Measurements from ENCODE around the gene TGM1. TPM values are rescaled to one million over a fixed set of nuclear protein-coding genes. Genes with fewer than 3 reads are reported as not detected.

TGM1 gene
- polyA plus RNA-seq, 2 of the 4 experiments (the other 2 are of a cell fraction), result 0.61 to 1.3 TPM

DNA sequence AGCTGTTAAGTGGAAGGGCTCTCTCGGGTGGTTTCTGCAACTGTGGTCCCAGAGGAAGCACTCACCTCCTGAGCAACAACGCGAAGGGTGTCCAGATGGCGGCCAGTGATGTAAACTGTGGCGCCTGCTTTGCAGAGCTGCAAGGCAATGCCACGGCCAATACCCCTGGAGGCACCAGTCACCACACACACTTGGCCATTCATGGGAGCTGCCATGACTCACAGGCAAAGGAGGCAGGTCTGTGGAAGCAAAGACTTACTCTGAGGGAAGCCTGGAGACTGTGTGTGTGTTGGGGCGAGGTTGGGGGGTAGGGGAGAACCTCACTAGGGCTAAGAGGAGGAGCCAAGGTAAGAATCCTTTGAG lies 35.9 kb upstream of the TGM1 start:
- ATAC-seq (peak; percentile 60 to 69), FAIRE-seq (no peak), DNase-seq (ENCODE audit: low read depth in 1 of 2, low spot score in 1 of 2) (peak; percentile 42 to 60)
- H3K9me3 ChIP-seq, result no peaks in the 10 kb centered on the region
- TF ChIP-seq, protein P1, sequence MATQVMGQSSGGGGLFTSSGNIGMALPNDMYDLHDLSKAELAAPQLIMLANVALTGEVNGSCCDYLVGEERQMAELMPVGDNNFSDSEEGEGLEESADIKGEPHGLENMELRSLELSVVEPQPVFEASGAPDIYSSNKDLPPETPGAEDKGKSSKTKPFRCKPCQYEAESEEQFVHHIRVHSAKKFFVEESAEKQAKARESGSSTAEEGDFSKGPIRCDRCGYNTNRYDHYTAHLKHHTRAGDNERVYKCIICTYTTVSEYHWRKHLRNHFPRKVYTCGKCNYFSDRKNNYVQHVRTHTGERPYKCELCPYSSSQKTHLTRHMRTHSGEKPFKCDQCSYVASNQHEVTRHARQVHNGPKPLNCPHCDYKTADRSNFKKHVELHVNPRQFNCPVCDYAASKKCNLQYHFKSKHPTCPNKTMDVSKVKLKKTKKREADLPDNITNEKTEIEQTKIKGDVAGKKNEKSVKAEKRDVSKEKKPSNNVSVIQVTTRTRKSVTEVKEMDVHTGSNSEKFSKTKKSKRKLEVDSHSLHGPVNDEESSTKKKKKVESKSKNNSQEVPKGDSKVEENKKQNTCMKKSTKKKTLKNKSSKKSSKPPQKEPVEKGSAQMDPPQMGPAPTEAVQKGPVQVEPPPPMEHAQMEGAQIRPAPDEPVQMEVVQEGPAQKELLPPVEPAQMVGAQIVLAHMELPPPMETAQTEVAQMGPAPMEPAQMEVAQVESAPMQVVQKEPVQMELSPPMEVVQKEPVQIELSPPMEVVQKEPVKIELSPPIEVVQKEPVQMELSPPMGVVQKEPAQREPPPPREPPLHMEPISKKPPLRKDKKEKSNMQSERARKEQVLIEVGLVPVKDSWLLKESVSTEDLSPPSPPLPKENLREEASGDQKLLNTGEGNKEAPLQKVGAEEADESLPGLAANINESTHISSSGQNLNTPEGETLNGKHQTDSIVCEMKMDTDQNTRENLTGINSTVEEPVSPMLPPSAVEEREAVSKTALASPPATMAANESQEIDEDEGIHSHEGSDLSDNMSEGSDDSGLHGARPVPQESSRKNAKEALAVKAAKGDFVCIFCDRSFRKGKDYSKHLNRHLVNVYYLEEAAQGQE (IDR thresholded peaks at IDR 0.05), result no peak
- TF ChIP-seq FOXS1 (CRISPR knock-in tag; IDR thresholded peaks at IDR 0.05) (no peak), E2F6 (IDR thresholded peaks at IDR 0.05; ENCODE audit: borderline replicate concordance, low read depth) (0 out of 2 replicates have a peak, but pooled peaks have one; percentile 51), NR3C1 (IDR thresholded peaks at IDR 0.05) (no peak), KDM1A (IDR thresholded peaks at IDR 0.05; ENCODE audit: low read depth) (no peak), TFCP2L1 (CRISPR knock-in tag; IDR thresholded peaks at IDR 0.05) (no peak), KDM5A (IDR thresholded peaks at IDR 0.05) (no peak), HMGXB4 (CRISPR knock-in tag; IDR thresholded peaks at IDR 0.05; ENCODE audit: borderline replicate concordance) (no peak)
- peak overlapping the region; percentile 81 for H3K4me3 ChIP-seq
- peaks cover 15% of the 10 kb centered on the region; the same call in 2 of the 3 replicates for H3K4me1 ChIP-seq
- peak overlapping the region; percentile 82 to 92 for H3K27ac ChIP-seq
- WGBS (ENCODE audit: missing lambda C conversion rate), result 35% methylated on average over 7 of the region's 7 CpGs
- ChIA-PET POLR2A (interaction anchor here (1.1 to 3.4 kb wide), 6 partner anchors 8 to 133 kb away, joined by 4 to 53 read pairs (median 6); partner anchors contain the start of genes CHMP4A, RABGGTA and TINF2), CTCF (interaction anchor here (0.9 to 46.6 kb wide), 7 partner anchors 12 to 131 kb away, joined by 3 to 1142 read pairs (median 135); partner anchors contain the start of genes CBLN3, CIDEB, KHNYN and LTB4R)
- peak overlapping the region; percentile 81 for H3K4me2 ChIP-seq

GRCh38 chr14:24297190-24297964 lies 34.4 kb upstream of the TGM1 start:
- ATAC-seq, result peak; percentile 66 to 67
- DNase-seq (ENCODE audit: low read depth in 1 of 2, low spot score in 1 of 2), result peak; percentile 62 to 64
- WGBS (ENCODE audit: missing lambda C conversion rate), result 27% methylated on average over 5 of the region's 5 CpGs
- CTCF ChIA-PET, result interaction anchor here (0.7 to 46.6 kb wide), 26 partner anchors 13 to 243 kb away, joined by 3 to 1142 read pairs (median 4); partner anchors contain the start of genes CBLN3, CHMP4A, CIDEB and GMPR2
- TF ChIP-seq SMC3 (IDR thresholded peaks at IDR 0.05) (peak; percentile 48; the same call in 1 of the 3 replicates), SREBF2 (IDR thresholded peaks at IDR 0.05) (no peak), RAD21 (conservative IDR thresholded peaks at IDR 0.05 in 1 of 2, IDR thresholded peaks at IDR 0.05 in 1 of 2) (peak; percentile 28 to 33; a peak in 3 of 5 replicates), CTCF (IDR thresholded peaks at IDR 0.05) (peak; percentile 58), MYC (IDR thresholded peaks at IDR 0.05; ENCODE audit: borderline replicate concordance, low read length) (no peak)
- no peak overlapping the region for H3K27ac ChIP-seq
- peaks cover 15% of the 10 kb centered on the region; the same call in 2 of the 3 replicates for H3K4me1 ChIP-seq
- POLR2A ChIA-PET, result interaction anchor here (1.1 to 1.9 kb wide), 3 partner anchors 26 to 133 kb away, joined by 4 to 27 read pairs (median 11); partner anchors contain the start of genes KHNYN, RABGGTA and TINF2
- FAIRE-seq, result no peak
- H3K4me2 ChIP-seq, result no peak overlapping the region
- no peak overlapping the region for H3K4me3 ChIP-seq
- no peaks in the 10 kb centered on the region for H3K9me3 ChIP-seq
